Stimulated activated CD8-positive, alpha-beta memory T cell treated with anti-CD3 and anti-CD28 coated beads, Interleukin-4, amount 100 ng/mL, for 1 hour (primary cell): ENCODE data around the gene LCLAT1.
"Not testable (repeated sequence)": the region's sequence is repeated elsewhere in the genome, so short reads cannot be mapped to it uniquely, and the experiment has no call there.

ENCODE experiments used
- DNase-seq, 2 donors: peaks; one replicate each; pipeline ENCODE4 v3.0.0-alpha.2; 2020; ENCODE audit warnings: low read depth in 2 of 2, low spot score in 1 of 2

Gene LCLAT1

DNA sequence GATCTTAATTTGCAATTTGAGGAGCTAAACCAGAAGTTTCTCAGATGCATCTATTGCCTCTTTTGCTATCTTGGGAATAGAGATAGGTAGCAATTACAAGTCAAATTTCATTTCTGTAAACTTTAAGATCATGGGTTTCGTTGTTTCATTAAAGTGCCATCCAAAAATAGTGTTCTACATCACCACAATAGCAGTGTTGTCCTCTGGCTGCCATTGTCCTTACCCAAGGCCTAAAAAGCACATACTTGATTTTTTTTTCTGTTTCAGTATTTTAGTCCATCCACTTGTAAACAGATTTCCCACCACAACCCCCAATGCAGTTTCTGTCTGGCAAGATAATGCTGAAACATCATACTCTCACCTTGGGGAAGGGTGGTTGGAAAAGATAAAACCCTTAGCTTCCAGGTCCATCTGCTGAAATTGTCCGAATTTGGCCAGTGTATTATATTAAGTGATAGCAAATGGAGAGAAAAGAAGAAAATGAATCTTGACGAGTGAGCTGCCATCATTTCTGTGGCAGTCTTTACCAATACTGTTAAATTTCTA is 136.2 kb downstream of the LCLAT1 start:
- DNase-seq: no peak

DNA sequence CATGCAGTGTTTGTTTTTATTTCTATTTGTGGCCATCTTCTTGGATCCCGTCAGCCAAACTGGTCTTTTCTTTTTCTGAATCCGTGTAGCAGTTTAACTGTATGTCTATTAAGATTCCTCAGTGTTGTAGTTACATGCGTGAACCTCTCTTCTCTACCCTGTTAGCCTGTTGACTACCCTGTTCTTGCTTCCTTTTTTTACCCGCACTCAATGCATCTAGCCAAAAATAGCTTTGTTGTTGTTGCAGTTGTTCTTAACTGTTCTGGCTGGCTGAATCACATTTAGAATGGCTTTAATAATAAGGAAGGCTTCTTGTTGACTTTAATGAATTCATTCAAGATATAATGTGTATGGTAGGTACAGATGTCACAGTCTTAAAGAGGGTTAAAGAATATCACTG is 137.1 kb downstream of the LCLAT1 start:
- no peak for DNase-seq

DNA sequence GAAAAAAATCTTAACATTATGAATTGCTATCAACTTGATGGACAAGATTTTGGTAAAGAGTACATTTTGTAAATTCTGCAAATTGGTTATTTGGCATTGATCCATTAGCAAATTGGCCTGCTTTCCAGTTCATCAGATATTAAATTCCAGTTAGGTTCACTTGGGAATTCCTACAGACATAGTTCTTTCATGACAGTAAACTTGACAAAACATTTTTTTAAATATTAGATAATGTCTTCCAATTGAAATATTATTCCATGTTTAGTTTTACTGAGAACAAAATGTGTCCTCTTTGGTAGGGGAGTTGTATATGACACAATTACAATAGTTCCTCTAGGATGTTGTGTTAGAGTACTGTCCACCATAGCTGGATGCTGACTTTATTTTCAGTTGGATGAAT is 141.9 kb downstream of the LCLAT1 start:
- no peak for DNase-seq

DNA sequence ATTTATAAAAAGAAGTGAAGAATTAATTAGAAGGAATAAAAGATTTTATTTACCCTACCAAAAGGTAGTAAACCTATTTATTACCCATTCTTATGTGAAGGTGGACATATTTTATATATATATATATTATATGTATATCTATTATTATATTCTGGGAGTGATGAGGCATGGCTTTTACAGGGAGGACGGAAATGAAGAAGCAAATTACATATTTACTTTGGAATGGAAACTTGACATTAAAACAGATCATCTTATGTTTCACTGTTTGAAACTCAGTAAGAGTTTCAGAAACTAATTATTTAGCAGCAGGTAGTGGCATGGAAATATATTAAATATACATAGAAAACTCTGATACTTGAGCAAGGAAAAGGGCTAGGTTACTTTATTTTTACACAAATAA is 143.4 kb downstream of the LCLAT1 start:
- DNase-seq: no peak

DNA sequence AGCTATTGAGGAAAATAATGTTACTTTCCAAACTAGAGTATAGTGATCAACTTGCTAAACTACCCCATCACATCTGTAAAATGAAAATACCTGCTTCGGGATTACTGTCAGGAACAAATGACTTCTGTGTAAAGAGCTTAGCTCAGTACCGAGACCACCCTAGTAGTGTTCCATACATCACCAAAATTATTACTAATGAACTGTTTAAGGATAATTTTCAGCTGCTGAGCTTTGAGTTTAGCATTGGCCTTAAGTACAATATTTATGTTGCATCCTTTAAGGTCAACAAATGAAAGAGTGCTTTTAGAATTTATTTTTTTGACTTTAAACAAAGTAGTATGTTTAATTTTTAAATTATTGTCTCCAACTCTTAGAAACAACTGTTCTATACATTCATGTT is 144.1 kb downstream of the LCLAT1 start:
- DNase-seq: no peak

DNA sequence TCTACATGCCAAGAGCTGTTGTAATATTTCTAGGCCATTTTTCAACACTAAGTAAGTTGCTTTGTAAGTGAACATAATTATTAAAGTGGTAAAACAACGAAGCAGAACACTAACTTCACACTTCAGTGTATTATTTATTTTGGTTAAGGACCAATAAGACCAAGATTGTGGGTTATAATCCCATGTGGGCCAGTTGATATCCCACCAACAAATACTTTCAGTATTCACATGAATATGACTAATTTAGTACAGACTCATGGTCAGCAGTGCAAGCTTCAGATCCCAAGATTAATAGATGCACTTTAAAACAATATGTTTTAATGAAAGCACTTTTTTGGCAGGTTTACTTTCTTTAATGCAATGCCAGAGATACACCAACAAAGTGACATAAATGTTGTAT is 154.3 kb downstream of the LCLAT1 start:
- no peak for DNase-seq

DNA sequence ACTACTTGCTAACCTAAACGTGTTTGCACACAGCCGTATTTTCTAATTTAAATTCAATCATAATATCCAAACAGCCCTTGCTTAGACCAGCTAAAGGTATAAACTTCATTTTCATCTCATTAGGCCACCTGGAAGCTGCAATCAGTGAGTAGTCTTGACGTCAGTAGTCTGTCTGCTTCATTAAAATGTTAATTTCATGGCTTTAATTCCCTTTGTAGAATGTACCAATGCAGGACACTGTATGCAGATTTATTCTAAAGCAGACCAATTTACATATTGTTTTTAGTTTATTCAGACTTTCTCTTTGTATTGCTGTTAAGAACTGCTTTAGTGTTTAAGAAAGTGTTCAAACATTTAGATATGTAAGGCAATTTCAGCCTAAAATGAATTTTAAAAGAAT is 158.2 kb downstream of the LCLAT1 start:
- no peak for DNase-seq

DNA sequence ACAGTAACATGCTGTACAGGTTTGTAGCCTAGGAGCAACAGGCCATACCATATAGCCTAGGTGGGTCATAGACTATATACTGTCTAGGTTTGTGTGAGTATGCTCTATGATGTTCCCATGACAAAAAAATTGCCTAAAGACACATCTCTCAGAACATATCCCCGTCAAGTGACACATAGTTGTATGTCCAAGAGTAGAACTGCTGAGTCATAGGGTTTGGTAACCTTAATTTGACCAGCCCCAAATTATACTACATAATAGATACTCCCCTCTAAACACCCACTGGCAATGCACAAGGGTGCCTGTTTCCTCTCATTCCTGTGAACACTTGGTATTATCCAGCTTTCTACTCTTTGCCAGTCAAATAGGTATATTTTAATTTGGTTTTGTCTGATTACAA is 161.6 kb downstream of the LCLAT1 start:
- DNase-seq: no peak

DNA sequence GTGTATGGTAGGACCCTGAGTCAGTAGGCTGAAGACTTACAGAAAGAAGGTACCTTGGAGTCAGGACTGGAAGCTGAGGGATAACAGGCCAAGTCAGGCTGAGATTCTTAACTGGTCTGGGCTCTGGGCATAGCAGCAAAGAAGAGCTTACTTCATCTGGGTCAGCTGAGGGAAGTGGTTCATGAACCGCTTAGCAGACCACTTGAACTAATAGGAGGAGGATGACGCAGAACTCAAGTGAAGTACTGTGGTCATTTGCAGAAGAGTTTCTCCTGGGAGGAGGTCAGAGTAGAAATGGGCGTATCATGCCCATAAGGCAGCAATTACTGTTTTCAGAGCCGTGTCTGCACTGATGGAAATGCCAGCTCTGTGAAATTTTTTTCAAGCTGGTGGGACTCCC is 164.5 kb downstream of the LCLAT1 start:
- DNase-seq: no peak

DNA sequence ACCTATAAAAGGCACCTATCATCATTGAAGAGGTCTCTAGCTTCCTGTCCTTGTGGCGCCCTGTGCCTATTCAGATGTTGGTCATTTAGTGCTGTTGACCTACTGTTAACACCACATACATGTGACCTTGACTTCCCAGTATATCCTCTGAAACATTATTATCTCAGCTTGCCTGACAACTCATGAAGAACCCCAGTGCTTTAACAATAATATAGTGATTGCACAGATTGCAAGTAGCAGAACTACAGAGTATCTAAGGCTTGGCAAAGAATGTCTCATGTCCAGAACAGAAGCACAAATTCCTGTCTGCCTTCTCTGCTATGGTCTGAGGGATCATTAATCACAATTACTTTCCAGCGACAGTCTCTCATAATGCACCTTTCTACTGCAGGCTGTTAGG is 165.3 kb downstream of the LCLAT1 start:
- no peak for DNase-seq

DNA sequence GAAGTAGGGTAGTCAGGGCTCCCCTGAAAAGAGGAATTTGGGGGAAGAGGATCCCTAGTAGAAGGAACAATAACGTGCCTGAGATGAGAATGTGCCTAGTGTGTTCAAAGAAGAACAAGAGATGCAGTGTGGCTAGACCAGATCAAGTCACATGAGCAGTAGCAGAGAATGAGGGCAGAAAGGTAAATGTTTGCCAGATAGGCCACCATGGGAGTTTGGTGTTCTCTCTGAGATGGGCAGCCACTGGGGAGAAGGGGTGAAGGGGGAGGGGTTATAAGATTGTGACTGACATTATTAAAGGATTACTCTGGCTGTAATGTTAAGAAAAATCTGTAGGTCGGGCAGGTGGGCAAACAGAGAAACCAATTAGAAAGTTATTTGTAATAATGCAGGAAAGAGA is 166.0 kb downstream of the LCLAT1 start:
- DNase-seq: no peak

DNA sequence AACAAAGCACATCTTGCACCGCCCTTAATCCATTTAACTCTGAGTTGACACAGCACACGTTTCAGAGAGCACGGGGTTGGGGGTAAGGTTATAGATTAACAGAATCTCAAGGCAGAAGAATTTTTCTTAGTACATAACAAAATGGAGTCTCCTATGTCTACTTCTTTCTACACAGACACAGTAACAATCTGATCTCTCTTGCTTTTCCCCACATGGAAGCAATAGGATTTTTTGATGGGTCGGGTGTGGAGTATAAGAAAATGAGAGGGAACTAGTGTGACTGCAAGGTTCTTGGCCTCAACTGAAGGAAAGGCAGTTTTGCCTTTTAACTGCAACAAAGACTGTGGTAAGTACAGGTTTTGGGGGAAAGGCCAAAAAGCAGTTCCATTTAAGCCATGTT is 167.2 kb downstream of the LCLAT1 start:
- not testable (repeated sequence) for DNase-seq

DNA sequence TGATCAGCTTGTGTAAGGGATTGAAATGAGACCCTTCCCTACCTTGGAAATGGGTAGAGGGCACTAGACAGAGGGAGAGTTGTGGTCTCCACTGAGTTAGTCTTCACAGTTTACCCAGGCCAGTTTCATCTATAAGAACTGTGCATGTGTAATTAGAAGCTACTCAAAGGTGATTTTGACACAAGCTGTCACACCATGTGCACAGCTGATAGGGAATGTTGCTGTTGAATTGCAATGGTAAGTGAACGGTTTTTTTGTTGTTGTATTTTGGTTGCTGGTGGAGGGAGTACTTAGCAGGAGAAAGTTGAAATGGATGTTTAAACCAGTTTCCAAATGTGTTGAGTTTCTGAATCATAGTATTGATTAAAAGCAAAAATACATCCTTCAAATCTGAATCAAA is 168.9 kb downstream of the LCLAT1 start:
- DNase-seq: no peak

DNA sequence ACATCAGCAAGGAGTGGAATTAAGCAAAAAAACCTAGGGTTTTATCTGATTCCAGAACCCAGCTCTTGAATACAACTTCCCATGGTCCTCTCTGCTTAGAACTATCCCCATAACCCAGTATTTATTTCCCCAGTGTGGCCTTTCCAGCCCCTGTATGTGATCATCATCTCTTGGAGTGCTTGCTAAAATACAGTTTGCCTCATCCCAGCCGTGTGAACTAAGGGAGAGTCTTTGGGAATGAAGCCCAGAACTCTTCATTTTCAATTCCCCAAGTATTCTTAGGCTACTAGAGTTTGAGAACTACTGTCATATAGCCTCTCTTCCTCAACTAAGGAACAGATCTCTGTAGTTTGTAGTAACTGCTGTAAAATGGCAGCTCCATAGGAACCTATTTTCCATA is 173.1 kb downstream of the LCLAT1 start:
- DNase-seq: no peak

DNA sequence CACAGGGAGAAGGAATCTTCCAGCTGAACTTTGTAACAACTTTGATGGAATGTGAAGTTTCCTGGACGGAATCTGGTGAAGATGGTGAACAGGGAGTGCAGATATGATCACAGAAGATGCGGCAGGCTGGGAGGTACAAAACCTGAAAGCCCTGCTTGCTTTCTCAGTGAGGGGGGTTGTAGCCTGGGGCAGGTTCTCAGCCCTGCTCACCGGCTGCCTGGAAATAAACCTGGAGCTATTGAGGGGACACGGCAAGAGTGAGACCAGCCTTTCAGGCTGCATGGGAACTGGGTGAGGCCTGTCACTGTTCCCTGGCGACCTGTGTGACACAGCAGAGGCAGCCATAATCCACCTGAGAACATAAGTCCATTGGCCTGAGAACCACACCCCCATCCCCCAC is 174.8 kb downstream of the LCLAT1 start:
- no peak for DNase-seq

DNA sequence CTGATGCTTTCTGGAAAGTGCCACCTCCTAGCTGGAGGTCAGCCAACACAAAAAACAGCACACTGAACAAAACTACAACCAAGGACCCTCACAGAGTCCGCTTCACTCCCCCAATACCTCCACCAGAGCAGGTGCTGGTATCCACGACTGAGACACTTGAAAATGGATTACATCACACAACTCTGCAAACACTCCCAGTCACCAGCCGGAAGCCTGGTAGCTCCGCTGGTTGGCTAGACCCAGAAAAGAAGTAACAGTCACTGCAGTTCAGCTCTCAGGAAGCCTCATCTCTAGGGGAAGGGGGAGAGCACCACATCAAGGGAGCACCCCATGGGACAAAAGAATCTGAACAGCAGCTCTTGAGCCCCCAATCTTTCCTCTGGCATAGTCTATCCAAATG is 175.4 kb downstream of the LCLAT1 start:
- no peak for DNase-seq

DNA sequence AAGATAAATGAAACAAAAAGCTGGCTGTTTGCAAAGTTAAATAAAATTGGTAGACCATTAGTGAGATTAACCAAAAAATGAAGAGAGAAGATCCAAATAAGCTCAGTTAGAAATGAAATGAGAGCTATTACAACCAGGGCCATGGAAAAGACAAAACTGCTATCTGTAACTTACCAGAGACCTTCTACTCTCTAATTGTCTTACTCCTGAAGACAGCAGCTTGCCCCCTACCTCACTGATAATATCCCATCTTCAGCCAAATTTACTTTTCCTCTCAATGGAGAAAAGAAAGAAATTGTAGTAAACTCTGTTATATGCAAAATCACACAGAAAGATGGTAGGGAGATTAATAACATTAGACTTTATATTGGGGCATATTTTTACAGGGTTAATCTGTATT is 178.2 kb downstream of the LCLAT1 start:
- no peak for DNase-seq

DNA sequence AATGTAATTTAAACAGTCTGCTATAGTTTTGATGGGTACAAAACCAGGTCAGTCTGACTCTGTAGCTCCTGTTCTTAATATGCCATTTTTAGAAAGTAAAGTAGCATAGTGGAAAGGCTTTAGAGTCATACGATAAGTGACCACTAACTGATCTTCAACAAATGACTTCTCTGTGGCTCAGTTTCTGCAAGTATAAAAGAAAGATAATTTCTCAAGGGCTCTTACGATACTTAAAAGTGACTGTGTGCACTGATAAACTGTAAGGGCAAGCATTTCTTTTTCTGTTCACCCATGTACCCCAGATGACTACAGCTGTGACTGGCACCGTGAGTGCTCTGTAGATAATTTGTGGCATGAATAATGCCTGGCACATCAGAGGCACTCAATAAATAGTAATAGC is 178.7 kb downstream of the LCLAT1 start:
- DNase-seq: no peak

DNA sequence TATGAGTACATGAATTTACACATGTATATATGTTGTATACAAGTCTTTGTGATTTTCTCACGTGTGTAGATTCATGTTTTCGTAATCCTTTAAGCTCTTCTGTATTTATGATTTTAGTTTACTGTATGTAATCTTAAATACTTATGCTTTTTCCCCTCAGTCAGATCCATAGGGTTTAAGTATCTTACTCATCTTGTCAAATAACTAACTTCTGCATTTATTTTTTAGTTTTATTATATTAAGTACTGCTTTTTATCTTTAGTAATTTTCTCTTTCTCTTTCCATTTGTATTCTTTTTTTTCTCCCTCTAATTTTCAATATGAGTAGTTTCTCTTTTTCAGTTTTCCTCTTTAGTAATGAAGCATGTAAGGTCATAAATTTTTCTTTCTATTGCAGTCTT is 179.4 kb downstream of the LCLAT1 start:
- DNase-seq: no peak

DNA sequence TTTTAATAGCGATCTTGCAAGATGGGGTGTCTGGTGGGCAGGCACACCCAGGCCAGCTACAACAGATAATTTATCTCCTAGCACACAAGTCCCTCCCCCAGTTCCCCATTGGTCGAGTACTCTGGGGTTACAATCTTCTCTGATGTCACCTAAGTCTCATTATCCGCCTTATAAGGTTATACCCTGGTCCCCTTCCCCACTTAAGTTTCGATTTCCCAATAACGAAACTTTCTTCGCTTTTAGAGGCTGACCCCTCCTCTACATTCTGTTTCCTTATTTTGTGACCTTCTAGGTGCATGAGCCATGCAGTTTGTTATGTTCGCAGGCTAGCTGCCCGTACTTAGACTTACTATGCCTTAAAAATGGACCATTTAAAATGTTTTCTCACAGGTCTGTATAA is 180.1 kb downstream of the LCLAT1 start:
- no peak for DNase-seq

DNA sequence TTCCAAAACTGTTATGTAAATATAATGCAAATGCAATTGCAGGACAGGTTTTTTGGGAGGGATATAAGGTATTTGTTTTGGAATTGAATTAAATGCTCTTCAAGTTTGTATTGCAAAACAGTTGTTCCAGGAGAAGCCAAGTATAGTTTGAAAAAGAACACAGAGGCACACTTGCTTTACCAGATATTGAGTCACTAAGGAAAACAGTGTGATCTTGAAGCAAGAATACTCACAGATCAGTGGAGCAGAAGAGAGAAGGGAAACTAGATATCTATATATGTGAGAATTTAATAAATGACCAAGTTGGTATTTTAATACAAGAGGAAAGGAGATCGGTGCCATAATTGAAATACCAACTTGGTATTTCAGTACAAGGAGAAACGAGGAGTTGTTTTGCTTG is 181.3 kb downstream of the LCLAT1 start:
- no peak for DNase-seq

DNA sequence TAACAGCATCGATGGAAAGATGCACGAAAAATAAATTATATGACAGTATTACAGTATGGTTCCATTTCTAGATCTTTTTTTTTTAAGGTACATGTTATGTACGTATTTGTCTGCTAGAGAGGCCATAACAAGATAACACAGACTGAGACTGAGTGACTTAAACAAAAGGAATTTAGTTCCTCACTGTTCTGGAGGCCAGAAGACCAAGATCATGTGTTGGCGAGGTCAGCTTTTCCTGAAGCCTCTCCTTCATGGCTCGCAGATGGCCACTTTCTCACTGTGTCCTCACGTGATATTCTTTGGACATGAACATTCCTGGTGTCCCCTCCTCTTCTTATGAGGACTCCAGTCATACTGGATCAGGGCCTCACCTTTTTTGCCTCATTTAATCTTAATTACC is 182.8 kb downstream of the LCLAT1 start:
- DNase-seq: no peak

DNA sequence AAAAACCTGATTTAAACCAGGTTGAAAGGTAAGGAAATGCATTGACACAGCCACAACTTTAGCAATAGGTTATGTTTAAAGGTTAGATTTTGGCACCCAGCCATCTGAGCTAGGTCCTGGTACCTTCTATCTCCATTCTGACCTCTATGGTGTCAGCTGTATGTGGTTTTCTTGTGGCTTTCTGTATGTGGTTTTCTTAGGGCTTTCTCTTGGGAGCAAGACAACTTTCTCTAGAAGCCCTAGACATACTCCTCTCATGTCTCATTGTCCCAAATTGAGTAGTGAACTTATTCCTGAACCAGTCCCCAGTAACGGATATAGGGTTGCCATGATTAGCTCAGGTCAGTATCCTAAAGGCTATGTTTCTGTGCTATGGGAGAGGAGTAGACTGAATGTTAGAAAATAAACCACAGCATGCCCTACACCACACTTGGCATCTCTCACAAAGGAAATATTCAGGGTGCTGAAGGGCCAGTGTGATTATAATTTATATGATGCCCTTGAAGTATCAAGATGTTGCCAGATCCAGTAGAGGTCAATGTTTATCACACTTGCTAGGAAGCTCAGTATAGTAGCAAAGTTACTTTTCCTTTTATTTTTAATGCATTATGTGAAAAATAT is 184.1 kb downstream of the LCLAT1 start:
- DNase-seq: no peak

DNA sequence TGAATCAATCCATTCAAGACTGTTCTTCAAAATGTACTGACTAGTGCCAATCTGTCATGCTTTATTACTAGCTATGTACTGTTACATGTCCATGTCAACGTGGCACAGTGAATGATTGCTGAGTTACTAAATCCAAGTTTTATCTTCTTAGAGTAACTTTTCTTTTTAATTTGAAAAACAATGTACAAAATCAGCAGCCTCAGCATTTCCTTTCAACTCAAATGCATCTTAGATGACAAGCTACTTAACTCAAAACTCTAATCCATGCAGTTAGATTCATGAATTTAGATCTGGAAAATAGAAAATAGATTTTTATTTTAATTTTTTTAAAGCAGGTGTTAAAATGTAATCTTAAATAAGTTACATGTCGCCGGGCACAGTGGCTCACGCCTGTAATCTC is 186.0 kb downstream of the LCLAT1 start:
- DNase-seq: no peak
